H1 (cell line): Measurements from ENCODE around the gene DNAH10.

Source experiments
- EZH2 ChIP-seq: fragments of 200-600 bp; sonication (generic); IDR thresholded peaks from 2 replicates; pipeline ENCODE4 v1.7.1; 2012; ENCODE audit warnings: low read depth, mild to moderate bottlenecking, moderate library complexity, low read length, inconsistent platforms; ENCODE audit not compliant: severe bottlenecking
- KDM1A ChIP-seq: fragments of 200-600, 300-600 bp; sonication (generic); IDR thresholded peaks from 2 replicates; pipeline ENCODE4 v1.7.1; 2016; ENCODE audit warnings: mild to moderate bottlenecking, low read length, borderline replicate concordance
- POLR2AphosphoS5 ChIP-seq: IDR thresholded peaks from 2 replicates; pipeline ENCODE4 v1.6.1; 2011; ENCODE audit warnings: low read depth, low read length
- SIN3A ChIP-seq, 2 experiments: IDR thresholded peaks in 1 of 2; conservative IDR thresholded peaks in 1 of 2; 2 replicates each; pipeline ENCODE4 v1.6.1; 2011 to 2012; ENCODE audit warnings: low read length in 2 of 2, improper control_type of control experiment in 1 of 2, low read depth in 1 of 2, mild to moderate bottlenecking in 1 of 2
- SP1 ChIP-seq: IDR thresholded peaks from 2 replicates; pipeline ENCODE4 v1.6.1; 2011; ENCODE audit warnings: low read depth, low read length
- TF ChIP-seq, protein P1 (sequence below), 3 experiments: IDR thresholded peaks; 1 replicate in 2 of 3; 2 replicates in 1 of 3; pipeline versions ENCODE4 v1.5.1 to v1.6.1; 2011; ENCODE audit warnings: low read length in 3 of 3, mild to moderate bottlenecking in 3 of 3, inconsistent platforms in 2 of 3, low read depth in 1 of 3, moderate library complexity in 1 of 3; ENCODE audit not compliant: insufficient read depth in 1 of 3; ENCODE audit errors: control extremely low read depth in 1 of 3

DNA sequence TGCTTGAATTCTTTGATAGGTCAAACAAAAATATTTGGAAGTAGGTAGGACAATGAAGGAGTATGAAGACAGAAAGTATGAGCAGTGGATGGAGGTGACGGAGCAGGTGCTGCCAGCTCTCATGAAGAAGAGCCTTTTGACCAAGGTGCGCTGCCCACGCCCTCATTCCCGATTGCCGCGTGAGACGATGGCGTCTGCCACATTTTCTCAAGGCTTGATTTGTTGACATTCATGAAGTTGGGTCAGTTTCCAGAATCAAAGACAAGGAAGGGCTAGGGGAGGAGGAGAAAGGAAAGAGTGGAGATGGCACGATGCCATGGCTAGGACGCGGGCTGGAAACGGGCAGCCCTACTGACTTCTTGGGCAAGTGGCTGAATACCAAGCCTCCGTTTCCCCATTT lies 37.1 kb downstream of the DNAH10 start:
- TF ChIP-seq EZH2 (no peak), POLR2AphosphoS5 (no peak), SP1 (no peak), SIN3A (conservative IDR thresholded peaks at IDR 0.05 in 1 of 2, IDR thresholded peaks at IDR 0.05 in 1 of 2; ENCODE audit: low read depth in 1 of 2, low read length in 2 of 2) (no peak), KDM1A (no peak)
- TF ChIP-seq, protein P1, sequence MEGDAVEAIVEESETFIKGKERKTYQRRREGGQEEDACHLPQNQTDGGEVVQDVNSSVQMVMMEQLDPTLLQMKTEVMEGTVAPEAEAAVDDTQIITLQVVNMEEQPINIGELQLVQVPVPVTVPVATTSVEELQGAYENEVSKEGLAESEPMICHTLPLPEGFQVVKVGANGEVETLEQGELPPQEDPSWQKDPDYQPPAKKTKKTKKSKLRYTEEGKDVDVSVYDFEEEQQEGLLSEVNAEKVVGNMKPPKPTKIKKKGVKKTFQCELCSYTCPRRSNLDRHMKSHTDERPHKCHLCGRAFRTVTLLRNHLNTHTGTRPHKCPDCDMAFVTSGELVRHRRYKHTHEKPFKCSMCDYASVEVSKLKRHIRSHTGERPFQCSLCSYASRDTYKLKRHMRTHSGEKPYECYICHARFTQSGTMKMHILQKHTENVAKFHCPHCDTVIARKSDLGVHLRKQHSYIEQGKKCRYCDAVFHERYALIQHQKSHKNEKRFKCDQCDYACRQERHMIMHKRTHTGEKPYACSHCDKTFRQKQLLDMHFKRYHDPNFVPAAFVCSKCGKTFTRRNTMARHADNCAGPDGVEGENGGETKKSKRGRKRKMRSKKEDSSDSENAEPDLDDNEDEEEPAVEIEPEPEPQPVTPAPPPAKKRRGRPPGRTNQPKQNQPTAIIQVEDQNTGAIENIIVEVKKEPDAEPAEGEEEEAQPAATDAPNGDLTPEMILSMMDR (IDR thresholded peaks at IDR 0.05; ENCODE audit: control extremely low read depth in 1 of 3, insufficient read depth in 1 of 3, low read depth in 1 of 3, low read length in 3 of 3) = no peak
